GM23338 (cell line): ENCODE measurements around the gene TRAPPC12.

Experiments used
- CREB1 ChIP-seq: fragments of 250-450 bp; sonication (Bioruptor Pico); IDR thresholded peaks from 2 replicates; pipeline ENCODE4 v1.5.0; 2020; ENCODE audit warnings: low read depth, mild to moderate bottlenecking, moderate library complexity
- CTCF ChIP-seq, 2 experiments: fragments of 200-600 bp in 1 of 2; sonication (generic) in 1 of 2; conservative IDR thresholded peaks; 2 replicates each; pipeline versions ENCODE4 v1.5.1 to v1.6.1; 2016 to 2017; ENCODE audit warnings: antibody characterized with exemption in 2 of 2, low read depth in 2 of 2, mild to moderate bottlenecking in 2 of 2, moderate library complexity in 1 of 2
- ETS1 ChIP-seq: IDR thresholded peaks from 2 replicates; pipeline ENCODE4 v1.6.1; 2016; ENCODE audit warnings: antibody characterized with exemption
- EZH2 ChIP-seq: fragments of 200-600 bp; sonication (generic); IDR thresholded peaks from one replicate; pipeline ENCODE4 v1.8.0; 2017; ENCODE audit warnings: antibody characterized with exemption, mild to moderate bottlenecking, low read depth; ENCODE audit not compliant: unreplicated experiment
- EZH2phosphoT487 ChIP-seq: fragments of 200-600 bp; sonication (generic); IDR thresholded peaks from one replicate; pipeline ENCODE4 v1.8.1; 2018; ENCODE audit warnings: antibody characterized with exemption; ENCODE audit not compliant: unreplicated experiment
- JUNB ChIP-seq: IDR thresholded peaks from one replicate; pipeline ENCODE4 v1.6.1; 2016; ENCODE audit warnings: antibody characterized with exemption; ENCODE audit not compliant: unreplicated experiment
- POLR2AphosphoS5 ChIP-seq: IDR thresholded peaks from 2 replicates; pipeline ENCODE4 v1.6.1; 2016; ENCODE audit warnings: antibody characterized with exemption, low read depth
- REST ChIP-seq: IDR thresholded peaks from one replicate; pipeline ENCODE4 v1.6.1; 2018; ENCODE audit warnings: antibody characterized with exemption; ENCODE audit not compliant: unreplicated experiment
- ZNF114 ChIP-seq: fragments of 250-450 bp; sonication (Bioruptor Pico); IDR thresholded peaks from 2 replicates; pipeline ENCODE4 v1.5.0; 2020; ENCODE audit warnings: mild to moderate bottlenecking, moderate library complexity
- ZNF331 ChIP-seq: fragments of 250-450 bp; sonication (Bioruptor Pico); IDR thresholded peaks from 2 replicates; pipeline ENCODE4 v1.5.0; 2020; ENCODE audit warnings: low read depth, mild to moderate bottlenecking, moderate library complexity
- ZNF462 ChIP-seq: fragments of 250-450 bp; sonication (Bioruptor Pico); IDR thresholded peaks from 2 replicates; pipeline ENCODE4 v1.5.0; 2020; ENCODE audit warnings: mild to moderate bottlenecking, moderate library complexity

- TF ChIP-seq CTCF (conservative IDR thresholded peaks at IDR 0.05; ENCODE audit: low read depth in 2 of 2) (peak; percentile 43 to 56), EZH2 (no peak), EZH2phosphoT487 (no peak), JUNB (no peak), POLR2AphosphoS5 (peak; percentile 97), ETS1 (peak; percentile 70), ZNF114 (CRISPR knock-in tag) (no peak), REST (no peak), ZNF462 (CRISPR knock-in tag) (no peak), CREB1 (CRISPR knock-in tag) (peak; percentile 70), ZNF331 (CRISPR knock-in tag) (no peak)
Observed at GRCh38 chr2:3379647-3380534, at the start of gene TRAPPC12.
